GM21515 (cell line): Measurements from ENCODE around the gene UNC79.
"Not testable (repeated sequence)": the region's sequence is repeated elsewhere in the genome, so short reads cannot be mapped to it uniquely, and the experiment has no call there.

Experiments used
- ATAC-seq: cut with Tn5 transposase; IDR thresholded peaks from one replicate; pipeline ENCODE4 v1.9.1; 2021; ENCODE audit not compliant: unreplicated experiment

The UNC79 gene

DNA sequence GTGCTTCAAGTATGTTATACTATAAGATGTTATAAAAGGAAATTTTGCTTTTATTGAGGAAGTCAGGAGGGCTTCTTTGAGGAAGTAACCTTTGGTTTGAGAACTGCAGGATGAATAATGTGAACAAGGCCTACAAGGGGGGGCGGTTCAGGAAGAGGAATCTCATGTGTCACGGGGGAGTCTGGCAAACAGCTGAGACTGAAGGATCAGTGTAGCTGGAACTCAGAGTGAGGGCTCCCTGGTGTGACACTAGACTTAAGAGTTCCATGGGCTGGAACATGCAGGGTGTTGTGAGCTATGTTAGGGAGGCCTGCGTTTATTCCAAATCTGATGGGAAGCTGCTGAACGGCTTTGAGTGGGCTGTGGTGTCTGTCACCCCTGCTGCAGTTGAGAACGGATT, 62.3 kb downstream of the UNC79 start:
- ATAC-seq: no peak

DNA sequence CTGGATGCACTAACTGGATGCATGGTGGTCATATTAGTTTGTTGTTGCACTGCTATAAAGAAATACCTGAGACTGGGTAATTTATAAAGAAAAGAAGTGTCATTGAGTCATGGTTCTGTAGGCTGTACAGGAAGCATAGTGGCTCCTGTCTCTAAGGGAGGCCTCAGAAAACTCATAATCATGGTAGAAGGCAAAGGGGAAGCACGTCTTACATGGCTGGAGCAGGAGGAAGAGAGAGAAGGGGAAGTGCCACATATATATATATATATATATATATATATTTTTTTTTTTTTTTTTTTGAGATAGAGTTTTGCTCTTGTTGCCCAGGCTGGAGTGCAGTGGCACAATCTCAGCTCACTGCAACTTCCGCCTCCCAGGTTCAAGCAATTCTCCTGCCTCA, 62.9 kb downstream of the UNC79 start:
- ATAC-seq: not testable (repeated sequence)

DNA sequence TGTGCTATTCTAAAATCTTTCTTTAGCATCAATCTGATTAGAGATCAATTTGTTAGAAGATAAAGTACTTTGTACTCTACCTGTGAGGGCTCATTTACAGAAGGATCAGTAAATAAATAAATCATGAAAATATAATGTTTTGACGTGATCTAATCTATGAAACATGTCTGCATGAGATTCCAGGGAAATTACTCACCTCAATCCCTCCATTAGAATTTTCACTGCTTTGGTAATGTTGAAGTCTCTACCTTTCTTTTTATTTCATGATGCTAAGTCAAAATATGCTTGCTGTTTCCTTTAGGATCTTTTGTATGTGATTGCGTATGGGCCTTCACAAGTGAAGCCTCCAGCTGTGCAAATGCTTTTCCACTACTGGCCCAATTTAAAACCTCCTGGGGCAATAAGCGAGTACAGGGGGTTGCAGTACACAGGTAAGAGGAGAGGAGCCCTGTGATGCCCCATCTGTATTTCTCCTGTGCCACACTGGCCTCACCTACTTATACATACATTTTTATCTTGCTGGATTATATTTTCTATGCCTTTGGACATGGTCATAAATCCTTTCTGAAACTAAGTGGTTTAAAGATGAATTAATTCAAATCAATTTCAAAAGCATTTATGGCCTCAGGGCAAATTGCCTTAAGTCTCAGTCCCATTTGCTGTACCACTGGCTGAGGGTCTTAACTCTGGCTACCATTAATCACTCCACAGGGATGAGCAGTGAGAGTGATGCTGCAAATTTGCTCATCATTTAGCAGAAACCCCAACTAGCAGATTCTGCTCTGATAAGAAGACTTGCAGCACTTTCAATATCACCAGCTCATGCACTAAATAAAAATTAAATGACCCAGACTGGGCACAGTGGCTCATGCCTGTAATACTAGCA, 66.4 kb downstream of the UNC79 start:
- no peak for ATAC-seq

DNA sequence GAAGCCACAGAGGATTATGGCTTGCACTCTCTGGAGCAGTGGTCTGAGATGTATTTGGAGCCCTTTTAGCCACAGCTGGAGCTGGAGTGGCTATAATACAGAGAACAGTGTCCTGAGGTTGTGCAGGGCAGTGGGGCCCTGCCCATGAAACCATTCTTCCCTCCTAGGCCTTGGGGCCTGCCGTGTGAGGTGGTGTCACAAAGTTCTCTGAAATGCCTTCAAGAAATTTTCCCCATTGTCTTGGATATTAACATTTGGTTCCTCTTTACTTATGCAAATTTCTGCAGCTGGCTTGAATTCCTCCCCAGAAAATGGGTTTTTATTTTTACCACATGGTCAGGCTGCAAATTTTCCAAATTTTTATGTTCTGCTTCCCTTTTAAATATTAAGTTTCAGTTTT, 79.3 kb downstream of the UNC79 start:
- no peak for ATAC-seq

DNA sequence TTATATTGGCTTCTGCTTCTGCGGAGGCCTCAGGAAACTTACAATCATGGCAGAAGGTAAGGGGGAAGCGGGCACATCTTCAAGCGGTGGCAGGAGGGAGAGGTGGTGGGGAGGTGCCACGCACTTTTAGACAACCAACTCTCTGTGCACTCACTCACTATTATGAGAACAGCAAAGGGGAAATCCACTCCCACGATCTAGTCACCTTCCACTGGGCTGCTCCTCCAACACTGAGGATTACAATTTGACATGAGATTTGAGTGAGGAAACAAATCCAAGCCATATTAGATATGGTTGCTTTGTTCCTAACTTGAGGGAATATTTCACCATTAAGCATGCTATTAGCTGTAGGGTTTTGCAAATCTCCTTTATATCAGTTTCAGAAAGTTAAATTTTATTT, 80.3 kb downstream of the UNC79 start:
- ATAC-seq: no peak

DNA sequence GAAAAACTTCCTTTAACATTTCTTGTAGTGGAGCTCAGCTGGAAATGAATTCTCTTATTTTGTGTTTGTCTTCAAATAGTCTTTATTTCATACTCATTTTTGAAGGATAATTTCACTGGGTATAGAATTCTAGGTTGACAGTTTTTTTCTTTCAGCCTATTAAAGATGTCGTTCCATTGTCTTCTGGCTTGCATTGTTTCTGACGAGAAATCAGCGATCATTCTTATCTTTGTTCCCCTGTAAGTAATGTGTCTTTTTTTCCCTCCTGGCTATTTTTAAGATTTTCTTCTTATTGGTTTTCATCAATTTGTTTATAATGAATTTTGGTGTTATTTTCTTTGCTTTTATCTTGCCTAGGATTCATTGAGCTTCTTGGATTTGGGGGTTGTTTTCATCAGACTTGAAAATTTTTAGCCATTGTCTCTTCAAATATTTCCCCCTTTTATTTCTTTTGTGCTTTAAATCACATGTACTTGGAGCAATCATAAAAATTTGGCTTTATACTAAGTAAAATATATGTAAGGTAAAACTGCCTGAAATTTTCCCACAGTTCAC, 89.4 kb downstream of the UNC79 start:
- ATAC-seq: no peak

DNA sequence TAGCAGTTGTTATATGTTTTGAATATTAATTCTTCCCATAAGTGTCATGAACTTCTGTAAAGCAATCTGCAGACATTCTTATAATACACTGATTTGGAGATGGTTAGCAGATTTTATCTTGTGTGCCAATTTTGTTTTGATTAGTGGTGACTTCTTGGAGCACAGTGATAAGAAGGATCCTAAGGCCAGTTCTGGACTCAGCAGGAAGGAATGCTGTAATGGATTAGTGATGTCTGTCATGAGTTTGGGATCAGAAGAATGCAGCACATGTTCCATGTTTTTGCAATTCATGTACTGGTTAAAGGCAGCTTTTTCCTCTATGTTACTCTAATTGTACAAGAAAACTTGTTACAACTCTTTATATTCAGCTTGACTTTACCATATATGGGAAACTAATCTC, 91.5 kb downstream of the UNC79 start:
- ATAC-seq: no peak

DNA sequence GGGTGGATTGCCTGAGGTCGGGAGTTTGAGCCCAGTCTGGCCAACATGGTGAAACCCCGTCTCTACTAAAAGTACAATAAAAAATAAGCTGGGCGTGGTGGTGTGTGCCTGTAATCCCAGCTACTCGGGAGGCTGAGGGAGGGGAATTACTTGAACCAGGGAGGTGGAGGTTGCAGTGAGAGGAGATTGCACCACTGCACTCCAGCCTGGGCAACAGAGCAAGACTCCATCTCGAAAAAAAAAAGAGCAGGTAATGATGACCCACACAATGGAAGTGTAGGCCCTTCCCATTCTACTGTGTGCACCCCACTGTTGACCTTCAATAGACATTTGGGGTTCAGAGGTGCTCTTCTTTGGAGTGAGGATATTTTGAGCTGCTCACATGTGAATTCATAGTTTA, 94.5 kb downstream of the UNC79 start:
- not testable (repeated sequence) for ATAC-seq

DNA sequence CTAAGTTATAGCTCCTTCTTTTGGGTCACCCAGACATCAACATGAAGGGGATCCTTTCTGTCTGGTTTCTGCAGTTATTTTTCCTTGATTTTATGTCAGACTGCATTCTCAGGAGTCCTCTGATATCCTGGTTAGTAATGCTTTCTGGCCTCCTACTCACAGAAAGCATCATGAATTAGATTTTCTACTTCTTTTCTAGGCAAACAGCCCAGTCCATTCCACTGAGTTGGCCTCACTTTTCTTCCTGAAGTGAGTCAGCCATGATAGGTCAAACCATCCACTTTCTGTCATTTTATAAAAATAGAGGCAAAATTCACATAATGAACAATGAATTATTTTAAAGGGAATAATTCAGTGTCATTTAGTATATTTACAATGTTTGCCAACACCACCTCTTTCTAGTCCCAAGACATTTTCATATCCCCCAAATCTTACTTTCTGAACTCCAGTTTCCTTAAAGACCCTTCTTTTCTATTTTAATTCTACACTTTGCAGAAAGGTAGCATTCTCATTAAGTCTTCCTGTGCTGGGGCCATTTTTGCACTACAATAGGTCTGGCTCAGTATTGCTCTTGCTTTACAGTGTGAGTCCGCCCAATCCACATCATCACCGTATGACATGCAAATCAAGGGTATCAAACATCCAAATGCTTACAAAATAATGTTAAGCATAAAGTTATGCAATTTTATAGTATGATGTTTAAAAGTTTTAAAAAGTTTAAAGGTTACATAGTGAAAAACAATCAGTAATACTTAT, 95.1 kb downstream of the UNC79 start:
- no peak for ATAC-seq

DNA sequence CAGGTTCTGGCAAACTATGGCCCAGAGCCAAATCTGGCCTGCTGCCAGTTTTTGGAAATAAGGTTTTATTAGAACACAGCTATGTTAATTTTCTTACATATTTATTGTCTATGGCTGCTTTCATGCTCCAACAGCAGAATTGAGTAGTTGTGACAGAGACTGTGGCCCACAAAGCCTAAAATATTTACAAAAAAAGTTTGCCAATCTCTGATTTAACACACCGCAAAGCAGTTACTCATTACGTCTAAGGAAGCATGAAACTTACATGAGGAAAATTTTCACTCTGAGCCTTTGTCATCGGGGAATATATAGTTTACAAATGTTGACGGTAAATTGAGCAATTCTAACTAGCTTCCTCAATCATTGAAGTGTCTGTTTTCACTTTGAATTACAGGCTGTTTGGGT, 96.5 kb downstream of the UNC79 start:
- no peak for ATAC-seq

DNA sequence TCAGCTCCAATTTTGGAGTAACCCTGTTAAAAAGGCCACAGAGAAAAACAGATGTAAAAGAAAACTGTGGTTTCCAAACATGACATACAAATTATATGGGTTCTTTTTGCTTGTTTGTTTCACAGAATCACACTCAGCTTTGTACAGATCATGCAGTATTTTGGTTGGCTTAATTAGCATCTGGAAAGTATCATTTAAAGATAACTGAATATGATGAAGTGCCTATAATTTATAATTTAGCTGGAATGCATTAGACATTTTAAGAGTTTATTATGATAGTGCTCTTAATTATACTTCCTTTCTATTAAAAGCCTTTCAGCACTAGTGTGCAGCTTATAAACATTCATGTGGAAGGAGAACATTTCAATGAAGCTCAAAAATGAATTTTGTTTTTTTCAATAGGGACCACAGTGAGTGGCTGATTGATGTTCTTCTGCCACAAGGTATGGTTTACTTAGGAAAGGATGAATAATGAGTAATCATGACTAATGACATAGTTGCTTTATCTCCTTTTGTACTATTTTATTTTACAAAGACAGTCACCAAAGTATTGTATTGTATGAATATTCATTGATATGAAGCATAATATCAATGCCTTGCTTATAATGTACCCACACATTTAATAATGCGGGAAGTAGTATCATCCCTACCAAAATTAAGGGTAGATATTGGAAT, 98.3 kb downstream of the UNC79 start:
- ATAC-seq: no peak

DNA sequence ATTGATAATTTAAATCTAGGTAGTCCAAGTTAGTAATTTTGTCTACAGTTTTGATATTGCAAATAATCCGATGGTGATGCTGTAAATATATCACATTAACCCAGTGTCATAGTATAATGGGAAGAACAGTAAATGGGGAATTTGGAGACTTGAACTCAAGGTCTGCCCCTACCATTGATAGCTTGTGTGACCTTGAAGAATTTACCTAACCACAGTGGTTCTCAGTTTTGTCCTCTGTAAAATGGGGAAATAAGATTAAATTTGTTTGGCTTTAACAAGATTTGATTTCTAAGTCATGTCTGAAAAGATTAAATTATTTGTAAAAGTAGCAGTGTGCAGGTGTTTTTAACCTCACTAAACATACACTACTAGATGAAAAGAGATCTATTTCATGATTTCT, 100.9 kb downstream of the UNC79 start:
- no peak for ATAC-seq

DNA sequence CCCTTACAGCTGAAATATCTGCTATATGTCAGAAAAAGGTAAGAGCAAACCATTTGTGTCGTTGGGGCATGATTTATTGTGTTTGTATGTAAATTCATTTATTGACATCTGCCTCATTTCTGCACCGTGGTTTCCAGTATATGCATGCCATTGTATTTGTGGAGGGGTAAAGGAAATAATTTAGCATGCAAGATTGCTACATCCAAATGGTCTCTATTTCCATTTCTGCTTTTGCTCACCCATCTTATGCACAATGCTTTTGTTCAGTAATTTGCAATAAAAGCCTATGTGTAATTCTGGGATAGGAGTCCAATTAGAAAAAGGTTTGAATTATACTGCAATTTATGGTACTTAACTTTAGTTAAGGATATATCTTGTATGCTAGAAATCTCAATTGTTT, 101.8 kb downstream of the UNC79 start:
- no peak for ATAC-seq

DNA sequence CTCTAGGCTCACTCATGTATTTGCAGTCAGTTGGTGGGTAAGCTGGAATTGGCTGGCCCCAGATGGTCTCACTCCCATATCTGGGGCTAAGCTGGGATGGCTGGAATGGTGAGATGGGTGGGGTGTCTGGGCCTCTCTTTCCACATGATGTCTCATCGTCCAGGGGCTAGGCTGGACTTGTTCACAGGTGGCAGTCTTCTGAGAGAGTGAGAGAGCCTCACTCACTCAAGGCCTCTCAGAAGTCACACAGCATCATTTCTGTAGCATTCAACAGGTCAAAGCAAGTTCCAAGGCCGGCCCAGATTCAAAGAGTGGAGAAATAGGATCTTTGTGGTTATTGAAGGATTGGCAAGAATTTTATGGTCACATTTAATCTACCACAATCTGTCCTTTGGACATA, 102.7 kb downstream of the UNC79 start:
- peak; percentile 28 for ATAC-seq

DNA sequence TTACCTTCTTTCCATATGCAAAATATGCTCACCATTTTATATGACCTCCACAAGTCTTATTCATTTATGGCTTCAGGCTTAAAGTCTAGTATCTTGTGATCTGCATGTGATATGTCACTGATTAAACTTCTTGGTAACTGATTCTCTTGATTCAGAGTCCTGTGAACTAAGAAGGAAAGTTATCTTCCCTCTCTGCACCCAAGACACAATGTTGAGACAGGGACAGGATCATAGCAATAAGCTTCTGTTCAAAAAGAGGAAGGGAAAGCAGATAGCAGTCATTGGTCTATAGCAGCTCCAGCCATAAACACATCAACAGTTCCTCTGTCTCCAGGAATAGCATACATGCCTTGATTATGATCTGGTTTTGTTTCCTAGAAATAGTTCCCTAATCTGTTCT, 103.1 kb downstream of the UNC79 start:
- ATAC-seq: peak; percentile 75

DNA sequence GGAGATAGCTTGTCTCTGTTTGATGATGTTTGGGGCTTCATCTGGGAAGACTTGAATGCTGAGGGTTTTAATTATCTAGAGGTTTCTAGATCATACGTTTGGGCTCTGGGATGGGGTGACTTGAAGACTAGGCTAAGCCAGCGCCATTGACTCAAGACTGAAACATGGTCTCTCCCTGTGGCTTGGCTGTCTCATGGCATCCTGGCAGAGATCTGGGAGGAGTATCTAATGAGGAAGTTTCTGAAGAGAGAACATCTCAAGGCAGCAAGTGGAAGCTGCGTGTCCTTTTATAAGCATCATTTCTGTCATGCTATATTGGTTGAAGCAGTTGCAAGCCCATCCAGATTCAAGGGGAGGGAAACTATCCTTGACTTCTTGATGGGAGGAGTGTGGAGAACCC, 104.8 kb downstream of the UNC79 start:
- no peak for ATAC-seq

DNA sequence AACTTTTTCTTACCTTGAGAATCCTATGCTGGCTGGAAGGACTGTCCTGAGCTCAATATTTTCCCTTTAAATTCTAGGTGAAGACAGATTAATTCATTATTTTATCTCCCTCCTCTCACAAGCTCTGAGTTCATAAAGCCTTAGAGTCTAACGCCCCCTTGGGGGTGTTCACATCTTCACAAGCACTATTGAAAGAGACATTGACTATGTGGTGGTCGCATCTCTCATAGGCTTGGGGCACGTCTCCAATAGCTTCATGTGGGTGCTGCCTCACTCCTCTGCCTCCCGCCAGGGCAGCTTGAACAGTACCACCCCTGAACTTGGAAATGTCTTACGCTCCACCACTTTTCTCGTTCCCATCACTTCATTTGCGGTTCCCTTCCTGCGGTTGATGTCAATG, 106.2 kb downstream of the UNC79 start:
- no peak for ATAC-seq

DNA sequence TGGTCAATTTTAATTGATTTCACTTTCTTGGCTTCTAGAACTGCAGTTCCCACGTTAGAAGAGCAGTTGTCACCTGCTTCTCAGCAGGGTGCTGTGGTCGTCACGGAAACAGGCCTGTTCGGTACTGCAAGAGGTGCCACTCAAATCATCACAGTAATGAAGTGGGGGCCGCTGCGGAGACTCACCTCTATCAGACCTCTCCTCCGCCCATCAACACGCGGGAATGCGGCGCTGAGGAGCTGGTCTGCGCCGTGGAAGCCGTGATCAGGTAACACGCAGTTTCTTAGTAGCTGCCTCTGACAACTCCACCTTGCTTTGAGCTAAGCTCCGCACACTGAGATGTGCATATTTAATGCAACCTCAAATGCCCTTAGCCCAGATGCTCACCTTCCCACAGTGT, 107.2 kb downstream of the UNC79 start:
- ATAC-seq: no peak

DNA sequence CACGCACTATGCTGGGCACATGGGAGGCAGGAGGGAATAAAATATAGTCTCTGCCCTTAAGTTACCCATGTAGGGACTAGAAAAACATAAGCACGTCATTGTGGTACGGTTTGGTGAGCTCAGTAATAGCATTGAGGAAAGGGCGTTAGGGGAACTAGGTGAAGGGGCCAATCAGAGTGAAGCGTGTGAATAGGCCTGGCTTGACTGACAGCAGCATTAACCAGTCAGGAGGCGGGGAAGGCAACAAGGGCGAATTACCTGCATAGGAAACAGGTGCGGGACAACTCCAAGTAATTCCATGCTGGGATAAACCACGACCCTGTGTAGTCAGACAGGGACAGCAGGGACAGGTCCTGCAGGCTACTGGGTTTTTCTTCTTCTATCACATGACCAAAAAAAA, 107.7 kb downstream of the UNC79 start:
- no peak for ATAC-seq

DNA sequence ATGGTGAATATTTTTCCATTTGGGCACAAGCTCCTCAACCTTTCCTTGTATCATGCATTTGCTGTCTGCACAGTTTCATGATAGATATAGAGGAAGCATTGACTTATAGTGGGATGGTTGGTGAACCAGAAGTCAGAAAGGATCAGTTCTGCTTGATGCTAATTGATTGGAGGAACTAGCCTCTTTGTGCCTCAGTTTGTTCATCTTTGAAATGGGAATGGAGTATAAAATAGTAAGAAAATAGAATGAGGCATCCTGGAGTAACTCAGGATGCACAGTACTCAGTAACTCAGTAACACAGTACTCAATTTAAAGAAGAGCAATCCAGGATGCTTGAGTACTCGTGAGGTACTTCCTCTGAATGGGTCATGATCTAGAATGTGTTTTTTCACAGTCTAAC, 109.5 kb downstream of the UNC79 start:
- ATAC-seq: no peak

DNA sequence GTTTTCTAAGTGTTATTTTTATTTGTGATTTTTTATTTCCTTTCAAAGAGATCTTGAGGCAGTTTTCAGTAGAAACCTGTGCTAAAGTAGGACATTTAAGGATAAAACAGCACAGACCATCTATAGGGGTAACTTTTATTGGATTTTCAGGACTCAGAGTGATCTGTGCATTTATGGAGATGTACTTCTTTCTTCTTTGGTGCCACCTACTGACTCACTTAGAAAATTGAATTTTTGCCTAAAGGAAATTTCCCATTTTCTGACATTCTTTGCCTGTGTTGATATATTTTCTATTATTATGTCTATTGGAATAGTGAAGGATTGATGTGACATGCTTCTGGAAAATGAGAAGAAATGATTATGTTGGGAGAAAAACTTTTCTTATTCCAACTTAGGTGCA, 113.0 kb downstream of the UNC79 start:
- no peak for ATAC-seq

DNA sequence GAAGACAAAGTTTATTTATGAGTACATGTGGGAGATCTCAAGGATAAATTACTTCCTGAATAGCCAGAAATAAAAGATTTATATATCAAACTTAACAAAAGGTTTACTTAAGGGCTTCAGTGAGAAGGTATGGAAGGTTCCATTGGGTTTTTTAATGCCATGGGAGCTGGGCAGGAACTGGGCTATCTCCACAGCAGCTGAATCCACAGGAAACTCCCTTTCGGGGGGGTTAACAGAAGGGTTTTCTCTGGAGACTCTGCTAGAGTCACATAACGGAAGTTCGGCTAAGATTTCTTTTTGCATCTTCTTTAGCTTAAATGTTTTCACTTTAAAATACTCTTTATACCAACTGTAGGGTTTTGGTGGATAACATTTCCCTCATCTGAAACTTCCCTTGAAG, 113.5 kb downstream of the UNC79 start:
- ATAC-seq: no peak
